ENCODE results near the gene STKLD1.

- TF ChIP-seq MAFK (IDR thresholded peaks at IDR 0.05; ENCODE audit: partially characterized antibody) (no peak), CTCF (IDR thresholded peaks at IDR 0.05) (no peak), HOXA7 (CRISPR knock-in tag; IDR thresholded peaks at IDR 0.05) (no peak), KDM1A (IDR thresholded peaks at IDR 0.05; ENCODE audit: low read depth) (no peak), RCOR1 (IDR thresholded peaks at IDR 0.05; ENCODE audit: low read depth, low read length) (no peak), POLR2A (IDR thresholded peaks at IDR 0.05; ENCODE audit: low read length) (no peak), RAD21 (conservative IDR thresholded peaks at IDR 0.05 in 1 of 2, IDR thresholded peaks at IDR 0.05 in 1 of 2) (no peak), SMC3 (IDR thresholded peaks at IDR 0.05) (no peak), TFCP2L1 (CRISPR knock-in tag; IDR thresholded peaks at IDR 0.05) (no peak)
- TF ChIP-seq, protein P1, sequence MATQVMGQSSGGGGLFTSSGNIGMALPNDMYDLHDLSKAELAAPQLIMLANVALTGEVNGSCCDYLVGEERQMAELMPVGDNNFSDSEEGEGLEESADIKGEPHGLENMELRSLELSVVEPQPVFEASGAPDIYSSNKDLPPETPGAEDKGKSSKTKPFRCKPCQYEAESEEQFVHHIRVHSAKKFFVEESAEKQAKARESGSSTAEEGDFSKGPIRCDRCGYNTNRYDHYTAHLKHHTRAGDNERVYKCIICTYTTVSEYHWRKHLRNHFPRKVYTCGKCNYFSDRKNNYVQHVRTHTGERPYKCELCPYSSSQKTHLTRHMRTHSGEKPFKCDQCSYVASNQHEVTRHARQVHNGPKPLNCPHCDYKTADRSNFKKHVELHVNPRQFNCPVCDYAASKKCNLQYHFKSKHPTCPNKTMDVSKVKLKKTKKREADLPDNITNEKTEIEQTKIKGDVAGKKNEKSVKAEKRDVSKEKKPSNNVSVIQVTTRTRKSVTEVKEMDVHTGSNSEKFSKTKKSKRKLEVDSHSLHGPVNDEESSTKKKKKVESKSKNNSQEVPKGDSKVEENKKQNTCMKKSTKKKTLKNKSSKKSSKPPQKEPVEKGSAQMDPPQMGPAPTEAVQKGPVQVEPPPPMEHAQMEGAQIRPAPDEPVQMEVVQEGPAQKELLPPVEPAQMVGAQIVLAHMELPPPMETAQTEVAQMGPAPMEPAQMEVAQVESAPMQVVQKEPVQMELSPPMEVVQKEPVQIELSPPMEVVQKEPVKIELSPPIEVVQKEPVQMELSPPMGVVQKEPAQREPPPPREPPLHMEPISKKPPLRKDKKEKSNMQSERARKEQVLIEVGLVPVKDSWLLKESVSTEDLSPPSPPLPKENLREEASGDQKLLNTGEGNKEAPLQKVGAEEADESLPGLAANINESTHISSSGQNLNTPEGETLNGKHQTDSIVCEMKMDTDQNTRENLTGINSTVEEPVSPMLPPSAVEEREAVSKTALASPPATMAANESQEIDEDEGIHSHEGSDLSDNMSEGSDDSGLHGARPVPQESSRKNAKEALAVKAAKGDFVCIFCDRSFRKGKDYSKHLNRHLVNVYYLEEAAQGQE (IDR thresholded peaks at IDR 0.05) = no peak
- TF ChIP-seq, protein P2, sequence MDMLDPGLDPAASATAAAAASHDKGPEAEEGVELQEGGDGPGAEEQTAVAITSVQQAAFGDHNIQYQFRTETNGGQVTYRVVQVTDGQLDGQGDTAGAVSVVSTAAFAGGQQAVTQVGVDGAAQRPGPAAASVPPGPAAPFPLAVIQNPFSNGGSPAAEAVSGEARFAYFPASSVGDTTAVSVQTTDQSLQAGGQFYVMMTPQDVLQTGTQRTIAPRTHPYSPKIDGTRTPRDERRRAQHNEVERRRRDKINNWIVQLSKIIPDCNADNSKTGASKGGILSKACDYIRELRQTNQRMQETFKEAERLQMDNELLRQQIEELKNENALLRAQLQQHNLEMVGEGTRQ (IDR thresholded peaks at IDR 0.05) = no peak
- TF ChIP-seq, protein P3, sequence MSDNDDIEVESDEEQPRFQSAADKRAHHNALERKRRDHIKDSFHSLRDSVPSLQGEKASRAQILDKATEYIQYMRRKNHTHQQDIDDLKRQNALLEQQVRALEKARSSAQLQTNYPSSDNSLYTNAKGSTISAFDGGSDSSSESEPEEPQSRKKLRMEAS (IDR thresholded peaks at IDR 0.05) = no peak
Observed at GRCh38 chr9:133369933-133370332, 6.2 kb upstream of the STKLD1 start.

Data from A549 (cell line).